Left lobe of liver (tissue), 2 donors: Measurements from ENCODE around the gene SLC16A3. TPM values are rescaled to one million over a fixed set of nuclear protein-coding genes. Genes with fewer than 3 reads are reported as not detected.
A peak's percentile ranks its signal among the peaks of the same experiment; 100 is the strongest.
"Not testable (repeated sequence)": the region's sequence is repeated elsewhere in the genome, so short reads cannot be mapped to it uniquely, and the experiment has no call there.

Experiments
- ATAC-seq: fragments of 200-7000 bp; cut with Tn5 transposase; one replicate; pipeline ENCODE4 v1.9.1; 2020; ENCODE audit warnings: mild to moderate bottlenecking, moderate library complexity
- DNase-seq: peaks from one replicate; pipeline ENCODE4 v3.0.0-alpha.2; 2020; ENCODE audit warnings: low spot score
- total RNA-seq: library from RNA; stranded (reverse); gene quantifications from one replicate; pipeline ENCODE4 v1.2.1, GENCODE V29; 2021
- donor health status: DM: no; HTN: no; CAD: no; lungs with moderate emphysema.
- donor health status: DM: no; HTN: yes; CAD: no.

Gene SLC16A3
- total RNA-seq, 1 donor from 2014 or later, result 6.9 TPM

DNA sequence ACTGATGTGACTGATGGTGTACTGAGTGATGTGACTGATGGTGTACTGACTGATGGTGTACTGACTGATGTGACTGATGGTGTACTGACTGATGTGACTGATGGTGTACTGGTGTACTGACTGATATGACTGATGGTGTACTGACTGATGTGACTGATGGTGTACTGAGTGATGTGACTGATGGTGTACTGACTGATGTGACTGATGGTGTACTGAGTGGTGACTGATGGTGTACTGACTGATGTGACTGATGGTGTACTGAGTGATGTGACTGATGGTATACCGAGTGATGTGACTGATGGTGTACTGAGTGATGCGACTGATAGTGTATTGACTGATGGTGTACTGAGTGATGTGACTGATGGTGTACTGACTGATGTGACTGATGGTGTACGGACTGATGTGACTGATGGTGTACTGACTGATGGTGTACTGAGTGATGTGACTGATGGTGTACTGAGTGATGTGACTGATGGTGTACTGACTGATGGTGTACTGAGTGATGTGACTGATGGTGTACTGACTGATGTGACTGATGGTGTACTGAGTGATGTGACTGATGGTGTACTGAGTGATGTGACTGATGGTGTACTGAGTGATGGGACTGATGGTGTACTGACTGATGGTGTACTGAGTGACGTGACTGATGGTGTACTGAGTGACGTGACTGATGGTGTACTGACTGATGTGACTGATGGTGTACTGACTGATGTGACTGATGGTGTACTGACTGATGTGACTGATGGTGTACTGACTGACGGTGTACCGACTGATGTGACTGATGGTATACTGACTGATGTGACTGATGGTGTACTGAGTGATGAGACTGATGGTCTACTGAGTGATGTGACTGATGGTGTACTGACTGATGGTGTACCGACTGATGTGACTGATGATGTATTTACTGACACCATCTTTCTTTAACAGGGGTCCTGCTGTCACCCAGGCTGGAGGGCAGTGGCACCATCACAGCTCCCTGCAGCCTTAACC lies 31.4 kb downstream of the SLC16A3 start:
- DNase-seq, ATAC-seq: not testable (repeated sequence)

DNA sequence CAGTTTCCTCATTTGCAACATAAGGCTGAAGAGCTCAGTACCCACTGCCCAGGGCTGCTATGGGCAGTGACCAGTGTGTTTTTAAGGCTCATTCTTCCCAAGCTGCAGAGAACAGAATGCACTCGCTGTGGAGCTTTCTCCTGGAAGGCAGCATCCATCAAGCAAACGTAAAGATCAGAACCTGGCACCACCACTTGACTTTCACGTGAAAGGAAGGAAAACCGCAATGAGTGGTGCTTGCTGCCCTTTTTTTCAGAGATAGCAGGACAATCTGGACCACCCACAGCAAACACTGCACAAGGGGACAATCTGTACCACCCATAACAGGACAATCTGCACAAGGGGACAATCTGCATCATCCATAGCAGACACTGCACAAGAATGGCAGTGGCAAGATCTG lies 33.5 kb downstream of the SLC16A3 start:
- DNase-seq (no peak), ATAC-seq (no peak)

DNA sequence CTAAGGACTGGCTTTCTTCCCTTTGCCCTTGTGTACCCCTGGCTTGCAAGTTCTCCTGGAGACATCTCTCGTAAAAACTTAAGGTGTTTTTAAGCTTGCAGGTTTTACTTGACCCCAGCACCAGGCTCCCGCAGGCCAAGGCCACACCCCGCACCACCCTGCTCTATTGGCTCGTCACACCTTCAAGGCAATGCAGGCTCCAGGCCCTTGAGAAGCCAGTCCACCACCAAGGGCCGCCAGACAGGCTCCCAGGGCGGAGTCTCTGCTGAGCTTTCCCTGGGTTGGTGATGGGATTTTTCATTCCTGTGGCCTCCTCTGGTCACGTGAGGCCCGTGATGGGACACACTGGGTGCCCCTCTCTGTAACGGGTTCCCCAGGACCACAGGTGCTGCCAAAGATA lies 34.8 kb downstream of the SLC16A3 start:
- ATAC-seq (no peak), DNase-seq (no peak)

DNA sequence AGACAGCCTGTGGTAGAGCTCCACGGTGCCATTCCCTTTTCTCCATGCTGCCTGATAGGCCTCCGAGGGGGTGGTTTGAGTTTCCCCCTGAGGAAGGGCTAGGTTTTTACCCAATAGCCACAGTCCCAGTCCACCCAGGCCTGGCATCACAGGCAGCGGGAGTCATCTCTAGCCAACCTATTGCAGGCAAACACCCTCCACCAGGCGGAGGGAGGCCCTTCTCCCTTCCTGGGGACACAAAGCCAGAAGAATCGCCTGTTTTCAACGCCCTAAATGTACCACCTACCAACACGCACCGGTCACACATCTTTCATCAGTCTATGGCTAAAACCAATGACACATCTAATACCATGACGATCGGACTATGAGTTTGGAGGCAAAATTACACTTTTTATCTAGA lies 37.3 kb downstream of the SLC16A3 start:
- ATAC-seq (no peak), DNase-seq (no peak)

DNA sequence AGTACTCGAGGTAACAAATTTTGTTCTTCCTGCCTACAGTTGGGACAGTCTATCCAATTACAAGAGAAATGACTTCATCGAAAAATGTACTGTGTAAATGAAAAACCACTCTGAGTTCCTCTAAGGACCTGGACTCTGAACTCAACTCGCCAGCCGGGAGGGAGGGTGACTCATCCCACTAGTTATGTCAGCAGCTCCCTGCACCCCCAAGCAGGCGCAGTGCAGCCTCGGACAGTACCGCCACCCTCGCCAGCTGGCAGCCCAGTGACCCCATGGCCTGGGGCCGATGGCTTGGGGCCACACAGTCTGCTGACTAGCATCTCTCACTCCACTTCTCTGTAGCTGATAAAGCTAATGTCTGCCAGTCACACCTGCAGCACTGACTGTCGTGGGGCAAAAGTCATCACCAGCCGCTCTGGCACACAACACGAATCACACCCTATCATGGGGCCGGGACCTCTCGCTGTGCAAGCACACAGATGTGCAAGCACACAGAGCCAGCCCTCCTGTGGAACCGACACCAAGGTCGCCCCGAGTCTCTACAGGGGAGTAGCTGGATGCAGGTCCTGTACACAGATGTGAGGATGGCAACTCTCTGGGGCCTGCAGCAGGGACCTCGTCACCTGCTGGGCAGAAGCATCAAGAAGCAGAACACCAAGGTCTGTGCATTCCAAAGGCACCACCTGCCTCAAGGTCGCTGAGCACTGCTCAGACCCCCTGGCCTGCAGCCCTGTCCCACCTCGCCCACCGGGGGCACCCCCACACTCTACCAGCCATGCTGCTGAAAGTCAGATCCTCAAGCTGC lies 38.9 kb downstream of the SLC16A3 start:
- DNase-seq (peak; percentile 99), ATAC-seq (peak; percentile 87)

DNA sequence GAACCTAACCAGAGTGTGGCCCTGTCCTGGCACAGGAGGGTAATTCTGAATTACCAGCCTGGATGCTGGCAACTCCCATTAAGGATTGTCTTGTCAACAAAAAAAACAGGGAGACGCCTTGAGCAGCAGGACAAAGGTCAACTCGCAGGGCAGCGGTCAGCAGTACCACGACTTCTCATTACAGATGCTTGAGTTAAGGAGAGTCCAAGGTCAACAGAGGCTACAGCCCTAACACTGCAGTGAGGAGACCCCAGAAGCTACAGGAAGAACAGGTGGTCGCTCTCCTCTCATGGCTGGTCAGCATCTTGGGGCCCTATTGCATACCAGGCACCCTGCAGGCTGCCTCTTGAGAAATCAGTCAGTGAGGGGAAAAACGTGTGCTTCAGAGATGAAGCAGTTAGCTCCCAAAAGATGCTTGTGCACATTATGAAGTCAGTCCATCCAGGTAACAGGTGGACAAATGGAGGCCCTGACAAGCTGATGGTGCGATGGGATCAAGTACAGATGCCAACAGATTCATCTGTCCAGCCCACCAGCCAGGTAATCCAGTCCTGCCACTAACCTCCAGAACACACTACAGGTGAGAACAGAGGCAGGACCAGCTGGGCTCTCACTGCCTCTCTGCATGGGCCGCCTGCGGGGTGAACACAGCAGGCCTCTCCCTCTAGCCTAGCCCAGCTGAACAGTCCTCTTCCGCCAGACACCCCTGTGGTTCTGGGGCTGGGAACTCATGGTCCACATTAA lies 40.5 kb downstream of the SLC16A3 start:
- DNase-seq, result no peak
- no peak for ATAC-seq

DNA sequence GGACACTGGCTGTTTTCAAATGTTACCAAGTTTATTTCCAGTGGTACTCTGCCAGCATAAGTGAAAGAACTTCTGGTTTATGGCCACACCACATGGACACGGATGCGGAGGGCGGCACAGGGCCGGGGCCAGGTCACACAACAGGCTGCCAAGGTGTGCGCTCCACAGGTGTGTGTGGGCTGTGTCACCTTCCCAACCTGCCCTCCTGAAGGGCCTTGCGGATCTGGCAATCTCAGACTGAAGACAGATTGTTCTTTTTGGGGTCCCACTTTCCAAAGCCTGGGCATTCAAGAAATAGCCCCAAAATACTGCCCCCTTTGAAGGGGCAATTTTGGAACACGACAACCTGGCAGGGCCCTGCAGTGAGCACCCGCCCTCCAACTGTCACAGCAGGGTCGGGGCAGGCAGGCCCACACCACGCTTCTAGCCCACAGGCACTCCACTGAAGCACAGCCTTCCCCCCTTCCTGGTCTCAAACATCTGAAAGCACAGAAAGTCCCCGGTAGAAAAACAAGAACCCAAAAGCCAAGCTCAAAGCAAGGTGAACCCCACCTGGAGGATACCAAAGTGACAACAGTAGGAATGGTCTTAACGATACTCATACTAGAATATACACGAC lies 41.1 kb downstream of the SLC16A3 start:
- no peak for DNase-seq
- no peak for ATAC-seq

DNA sequence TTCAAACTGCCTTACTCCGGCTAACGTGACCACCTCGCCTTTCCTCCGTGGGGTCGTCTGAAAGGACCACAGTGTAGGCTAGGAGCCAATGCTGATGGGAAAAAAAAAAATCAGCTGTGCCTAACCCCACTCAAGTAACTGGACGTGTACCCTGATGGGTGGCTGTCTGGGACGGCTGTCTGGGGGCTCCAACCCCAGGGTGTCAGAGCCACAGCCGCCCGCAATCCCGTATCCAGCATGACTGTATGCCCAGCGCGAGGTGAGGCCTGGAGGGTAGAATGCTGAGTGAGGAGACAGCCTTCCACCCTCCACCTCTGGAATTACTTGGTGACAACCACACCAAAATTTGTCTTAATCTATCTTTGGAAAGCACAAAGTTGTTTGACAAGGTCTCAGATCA lies 41.8 kb downstream of the SLC16A3 start:
- ATAC-seq (no peak), DNase-seq (no peak)

DNA sequence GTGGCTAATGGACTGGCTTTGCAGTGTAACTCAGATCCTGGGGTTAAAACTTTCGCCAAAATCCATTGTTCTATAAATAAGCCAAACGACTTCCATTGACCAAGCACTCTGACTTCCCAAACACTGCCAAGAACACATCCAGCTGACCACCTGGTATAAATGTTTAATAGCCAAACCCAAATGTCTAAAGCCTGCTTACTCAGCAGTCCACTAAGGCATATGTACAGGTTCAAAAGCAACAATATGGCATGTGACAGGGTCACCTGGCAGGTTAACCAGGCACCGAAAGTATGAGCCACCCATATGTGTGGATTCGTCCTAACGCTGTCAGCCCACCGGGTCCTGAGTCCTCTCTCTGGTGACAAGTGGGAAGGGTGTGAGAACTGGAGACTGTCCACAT lies 42.6 kb downstream of the SLC16A3 start:
- no peak for ATAC-seq

DNA sequence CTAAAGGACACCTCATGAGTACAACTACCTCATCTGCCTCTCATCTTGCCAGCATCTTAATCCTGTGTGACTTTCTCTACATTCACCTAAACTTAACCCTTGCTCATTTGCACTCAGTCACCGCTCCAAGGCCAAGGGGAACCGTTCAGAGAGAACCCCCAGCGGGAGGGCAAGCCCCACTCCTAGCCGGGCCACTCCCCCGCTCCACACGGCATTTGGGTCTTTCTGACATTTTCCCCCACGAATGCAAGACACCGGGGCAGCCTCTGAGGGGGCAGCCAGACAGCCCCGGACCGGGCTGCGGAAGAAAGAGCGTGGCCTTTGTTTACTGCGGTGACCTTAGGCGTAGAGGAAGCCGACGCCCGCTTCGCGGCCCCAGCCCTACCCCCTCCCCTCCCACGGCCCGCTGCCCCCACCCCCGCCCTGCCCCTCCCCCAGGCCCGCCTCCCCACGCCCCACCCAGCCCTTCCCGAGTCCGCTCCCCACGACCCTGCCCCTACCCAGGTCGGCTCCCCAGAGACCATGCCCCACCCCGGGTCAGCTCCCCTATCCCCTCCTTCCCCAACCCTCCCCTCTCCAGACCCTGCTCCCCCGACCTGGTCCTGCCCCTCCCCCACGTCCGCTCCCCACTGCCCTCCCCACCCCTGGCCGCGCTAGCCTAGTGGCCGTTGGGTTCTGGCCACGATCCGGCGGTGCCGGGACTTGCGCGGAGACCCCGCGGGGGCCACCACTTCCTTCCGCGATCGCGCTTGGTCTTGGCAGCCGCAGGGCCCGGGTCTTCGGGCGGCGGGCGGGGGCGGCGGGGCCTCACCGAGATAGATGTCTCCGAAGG lies 43.9 kb downstream of the SLC16A3 start:
- peak; percentile 38 for ATAC-seq
- peak; percentile 65 for DNase-seq

More for the DNA sequence above, 42.6 kb downstream of the SLC16A3 start:
- DNase-seq, result no peak

DNA sequence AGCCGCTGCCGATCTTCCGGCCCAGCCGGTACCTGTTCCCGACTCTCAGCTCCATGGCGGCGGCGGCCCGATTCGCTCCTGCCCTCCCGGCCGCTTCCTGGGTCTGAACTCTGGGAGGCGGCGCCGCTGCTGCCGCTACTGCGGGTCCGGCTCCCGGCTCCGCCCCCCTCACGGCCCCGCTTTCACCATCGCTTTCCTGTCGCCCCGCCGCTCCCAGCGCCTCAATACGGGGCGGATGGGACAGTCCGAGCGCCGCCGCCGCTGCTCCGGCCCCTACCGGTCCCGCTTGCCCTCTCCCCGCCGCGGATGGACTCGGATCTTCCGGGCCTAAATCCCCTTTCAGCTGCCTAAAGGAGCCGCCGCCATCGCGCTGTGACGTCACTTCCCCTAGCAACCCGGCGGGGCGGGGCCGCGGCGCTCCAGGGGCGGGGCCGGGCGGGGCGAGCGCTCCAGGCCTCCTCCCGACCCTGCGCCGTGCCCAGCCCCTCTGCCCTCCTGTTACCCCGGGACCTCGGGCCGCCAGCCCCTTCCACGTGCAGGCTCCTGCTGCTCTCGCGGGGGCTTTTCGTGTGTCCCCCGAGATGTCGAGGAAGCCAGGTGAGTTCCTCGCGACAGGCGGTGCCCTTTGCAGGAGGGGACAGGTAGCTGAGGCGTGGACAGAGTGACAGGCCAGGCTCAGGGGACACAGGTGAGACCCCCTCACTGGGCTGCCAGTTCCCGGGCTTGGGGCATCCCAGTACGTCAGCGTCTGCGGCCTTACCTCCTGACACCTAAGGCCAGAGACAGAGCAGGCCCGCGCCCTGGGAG lies 44.7 kb downstream of the SLC16A3 start, which contains the start of gene CSNK1D:
Gene CSNK1D, minus strand, starts transcription at position 374 of the 807 bp plus-strand sequence. Its CDS starts 319 bp downstream, at position 55.
- ATAC-seq (peak; percentile 92), DNase-seq (peak; percentile 92)

DNA sequence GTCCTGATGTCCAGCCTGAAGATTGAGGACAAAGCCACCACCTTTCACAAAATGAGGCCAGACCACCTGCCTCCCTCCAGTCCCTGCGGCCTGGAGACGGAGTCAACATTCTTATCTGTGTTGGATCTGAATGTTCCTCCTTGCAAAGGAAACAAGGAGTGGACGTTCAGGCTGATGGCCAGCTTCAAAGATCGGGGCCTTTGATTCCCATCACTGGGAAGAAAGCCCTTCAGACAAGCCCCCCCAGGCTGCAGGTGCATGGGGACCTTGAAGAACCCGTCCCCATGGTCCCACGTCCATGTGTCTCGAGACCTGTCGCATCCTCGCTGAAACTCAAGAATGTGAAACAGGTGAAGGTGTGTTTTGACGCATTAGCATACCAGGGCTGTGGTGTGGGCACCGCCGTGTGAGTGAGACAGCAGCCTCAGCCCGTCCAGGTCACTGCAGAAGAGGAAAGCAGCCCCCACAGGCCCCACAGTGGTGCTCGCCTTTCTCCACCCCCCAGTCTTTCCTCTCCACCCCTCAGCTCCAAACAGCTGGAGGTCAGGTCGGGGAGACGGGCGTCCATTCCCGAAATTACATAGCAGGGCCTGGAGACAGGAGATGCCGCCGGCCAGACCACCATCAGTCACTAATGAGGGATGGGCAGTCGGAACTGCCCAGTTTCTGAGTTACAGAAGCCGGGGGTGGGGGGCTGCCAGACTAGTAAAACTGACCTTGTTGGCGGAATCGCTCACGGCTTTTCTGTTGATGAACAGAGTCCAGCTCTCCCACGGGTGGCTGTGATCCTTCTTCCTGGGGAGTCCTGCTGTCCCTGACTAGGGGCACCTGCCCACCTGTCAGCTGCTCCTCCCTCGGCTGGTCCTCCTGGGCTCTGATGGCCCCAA lies 45.5 kb downstream of the SLC16A3 start:
- ATAC-seq, result no peak
- DNase-seq, result no peak

DNA sequence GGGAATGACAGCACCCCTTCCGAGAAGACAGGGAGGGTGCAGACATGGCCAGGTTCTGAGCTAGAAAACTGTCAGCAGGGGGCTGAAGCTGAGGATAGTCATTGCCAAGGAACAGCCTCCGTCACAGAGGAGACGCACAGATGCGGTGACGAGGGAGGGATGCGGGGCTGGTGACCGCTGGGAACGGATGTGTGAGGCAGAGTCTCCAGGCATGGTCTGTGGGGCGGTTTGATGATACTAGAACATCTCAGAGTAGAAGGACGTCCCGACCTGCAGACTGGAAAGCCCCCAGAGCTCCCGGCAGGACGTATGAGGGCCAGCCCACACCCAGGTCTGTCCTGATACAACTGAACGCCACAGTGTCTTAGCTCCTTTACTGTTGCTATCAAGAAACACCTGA lies 46.5 kb downstream of the SLC16A3 start:
- ATAC-seq (no peak), DNase-seq (no peak)

DNA sequence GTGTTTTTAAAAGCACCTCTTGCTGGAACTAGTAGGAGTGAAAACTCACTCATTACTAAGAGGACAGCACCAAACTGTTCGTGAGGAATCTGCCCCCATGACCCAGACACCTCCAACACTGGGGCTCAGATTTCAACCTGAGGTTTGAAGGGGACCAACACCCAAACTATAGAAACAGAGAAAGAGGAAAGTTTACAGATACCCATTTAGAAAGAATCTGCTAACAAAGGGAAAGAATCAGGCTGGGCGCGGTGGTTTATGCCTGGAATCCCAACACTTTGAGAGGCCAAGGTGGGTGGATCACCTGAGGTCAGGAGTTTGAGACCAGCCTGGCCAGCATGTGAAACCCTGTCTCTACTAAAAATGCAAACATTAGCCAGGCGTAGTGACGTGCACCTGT lies 48.1 kb downstream of the SLC16A3 start:
- DNase-seq, result no peak
- ATAC-seq, result no peak

DNA sequence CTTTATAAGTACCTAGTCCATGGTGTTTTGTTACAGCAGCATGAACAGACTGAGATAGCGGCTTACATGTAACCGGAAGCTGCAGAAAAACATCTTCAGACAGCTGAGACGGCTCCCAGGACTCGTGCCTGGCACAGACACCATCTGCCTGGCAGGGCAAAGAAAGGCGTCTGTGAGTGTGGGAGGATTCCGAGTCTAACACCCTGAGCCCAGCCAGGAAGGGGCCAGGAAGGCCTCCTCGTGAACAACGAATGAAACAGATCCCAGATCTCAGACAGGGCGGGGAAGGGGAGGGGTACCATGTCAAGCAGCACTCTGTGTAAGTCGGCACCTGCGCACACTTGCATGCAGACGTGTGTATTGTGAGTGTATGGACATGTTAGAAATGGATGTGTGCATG lies 49.0 kb downstream of the SLC16A3 start:
- DNase-seq, result no peak
- ATAC-seq, result no peak

DNA sequence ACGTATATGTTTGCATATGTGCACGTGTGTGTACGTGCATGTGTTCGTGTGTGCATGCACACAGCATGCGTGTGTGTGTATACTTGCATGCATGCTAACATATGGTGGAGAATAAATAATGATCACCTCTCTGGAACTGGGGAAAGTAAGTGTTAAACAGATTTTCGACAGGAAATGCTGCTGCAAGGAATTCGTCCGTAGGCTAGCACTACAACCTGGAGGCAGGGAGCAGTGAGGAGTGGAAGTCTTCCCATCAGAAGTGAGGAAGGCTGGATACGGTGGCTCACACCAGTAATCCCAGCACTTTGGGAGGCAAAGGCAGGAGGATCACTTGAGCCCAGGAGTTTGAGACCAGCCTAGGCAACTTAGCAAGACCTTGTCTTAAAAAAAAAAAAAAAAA lies 49.5 kb downstream of the SLC16A3 start:
- no peak for DNase-seq
- ATAC-seq, result no peak

DNA sequence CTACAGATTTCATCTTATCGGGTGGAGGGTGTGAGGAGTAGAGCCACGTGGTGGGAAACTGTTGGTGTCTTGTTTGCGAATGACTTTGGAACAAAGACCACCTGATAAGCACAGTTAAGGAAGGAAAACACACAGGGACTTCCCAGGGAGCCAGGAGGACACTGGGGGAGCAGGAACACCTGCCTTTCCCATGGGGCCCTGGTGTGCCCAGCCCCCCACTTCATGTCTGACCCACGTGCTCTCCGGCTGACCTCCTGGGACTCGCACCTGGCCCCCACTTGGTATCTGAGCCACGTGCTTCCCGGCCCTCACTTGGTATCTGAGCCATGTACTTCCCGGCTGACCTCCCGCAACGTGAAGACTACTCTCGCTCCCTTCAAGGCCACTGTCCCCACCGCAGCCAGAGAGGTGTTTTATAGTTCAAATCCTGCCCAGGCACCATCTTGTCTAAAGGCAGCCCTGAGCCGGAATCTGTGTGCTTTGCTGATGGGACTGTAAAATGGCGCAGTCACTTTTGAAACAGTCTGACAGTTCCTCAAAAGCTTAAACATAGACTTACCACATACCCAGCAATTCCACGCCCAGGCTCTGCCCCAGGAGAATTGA lies 50.0 kb downstream of the SLC16A3 start:
- DNase-seq (no peak), ATAC-seq (no peak)
